Stimulated activated CD8-positive, alpha-beta memory T cell treated with anti-CD3 and anti-CD28 coated beads, Interleukin-4, amount 100 ng/mL, for 1 hour (primary cell): ENCODE results near the gene HOXC11.
A peak's percentile ranks its signal among the peaks of the same experiment; 100 is the strongest.

Experiments used
- DNase-seq, 2 donors: peaks; one replicate each; pipeline ENCODE4 v3.0.0-alpha.2; 2020; ENCODE audit warnings: low read depth in 2 of 2, low spot score in 1 of 2

HOXC11 gene

DNA sequence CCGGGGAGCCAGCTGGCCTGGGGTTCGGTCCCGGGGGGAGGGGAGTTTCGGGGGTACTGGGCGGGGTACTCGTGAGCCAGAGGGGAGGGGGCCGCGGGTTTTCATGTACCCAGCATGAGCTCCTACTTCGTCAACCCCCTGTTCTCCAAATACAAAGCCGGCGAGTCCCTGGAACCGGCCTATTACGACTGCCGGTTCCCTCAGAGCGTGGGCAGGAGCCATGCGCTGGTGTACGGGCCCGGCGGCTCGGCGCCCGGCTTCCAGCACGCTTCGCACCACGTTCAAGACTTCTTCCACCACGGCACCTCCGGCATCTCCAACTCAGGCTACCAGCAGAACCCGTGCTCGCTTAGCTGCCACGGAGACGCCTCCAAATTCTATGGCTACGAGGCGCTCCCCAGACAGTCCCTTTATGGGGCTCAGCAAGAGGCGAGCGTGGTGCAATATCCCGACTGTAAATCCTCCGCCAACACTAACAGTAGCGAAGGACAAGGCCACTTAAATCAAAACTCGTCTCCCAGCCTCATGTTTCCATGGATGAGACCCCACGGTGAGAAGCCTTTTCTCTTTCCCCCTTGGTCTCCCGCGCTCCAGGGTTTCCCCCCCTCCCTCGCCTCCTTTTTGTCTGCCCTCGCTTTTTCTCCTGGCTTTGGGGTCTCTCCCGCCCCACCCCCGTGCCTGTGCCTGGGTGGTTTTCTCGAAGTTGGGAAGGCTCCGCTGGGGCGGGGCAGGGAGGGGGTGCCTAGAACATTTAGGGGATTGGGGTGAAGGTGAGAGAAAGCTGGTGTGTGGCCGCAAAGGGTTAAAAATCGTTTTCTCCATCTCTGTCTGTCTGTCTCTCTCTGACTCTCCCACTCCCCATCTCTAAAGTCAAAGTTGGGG is 36.5 kb downstream of the HOXC11 start:
- no peak for DNase-seq

DNA sequence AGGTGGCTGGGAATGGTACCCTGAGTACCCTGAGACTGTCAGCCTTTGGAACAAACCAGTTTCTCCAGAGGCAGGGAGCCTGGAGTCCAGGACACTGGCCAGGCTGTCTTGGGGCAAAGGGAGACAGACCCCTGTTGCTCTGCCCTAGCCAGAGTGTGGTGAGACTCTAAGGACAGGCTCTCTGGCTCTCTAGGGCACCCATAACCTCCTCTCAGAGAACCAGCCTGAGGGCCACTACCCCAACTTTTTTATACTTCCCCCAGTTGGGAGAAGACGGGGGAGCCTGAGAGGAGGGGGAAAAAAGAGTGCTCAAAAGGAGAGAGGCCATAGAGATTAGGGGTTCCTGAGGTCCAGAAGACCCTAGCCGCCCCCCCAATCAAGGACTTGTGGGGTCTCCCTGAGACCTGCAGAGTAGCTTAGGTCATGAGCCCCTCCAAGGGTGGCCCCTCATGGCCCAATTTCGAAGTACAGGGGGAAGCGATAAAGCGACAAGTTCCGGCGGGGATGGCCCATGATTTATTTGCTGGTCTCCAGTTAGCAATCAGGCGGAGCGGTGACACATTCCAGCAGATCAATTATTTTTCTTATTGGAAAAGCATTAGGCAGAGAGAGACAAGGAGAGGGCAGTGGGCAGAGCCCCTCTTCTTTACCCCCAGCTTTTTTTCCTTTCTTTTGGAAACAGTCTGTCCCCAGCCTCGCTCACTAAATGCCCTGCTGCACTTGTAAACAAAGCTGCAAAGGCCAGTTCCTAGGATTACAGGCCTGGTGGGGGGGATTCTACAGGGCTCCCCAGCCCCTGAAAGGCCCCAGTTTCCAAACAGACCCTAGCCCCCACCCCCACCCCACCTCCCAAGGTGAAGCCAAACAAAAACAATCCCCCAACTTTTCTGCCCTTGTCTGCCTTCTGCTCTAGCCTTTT is 37.4 kb downstream of the HOXC11 start:
- no peak for DNase-seq

DNA sequence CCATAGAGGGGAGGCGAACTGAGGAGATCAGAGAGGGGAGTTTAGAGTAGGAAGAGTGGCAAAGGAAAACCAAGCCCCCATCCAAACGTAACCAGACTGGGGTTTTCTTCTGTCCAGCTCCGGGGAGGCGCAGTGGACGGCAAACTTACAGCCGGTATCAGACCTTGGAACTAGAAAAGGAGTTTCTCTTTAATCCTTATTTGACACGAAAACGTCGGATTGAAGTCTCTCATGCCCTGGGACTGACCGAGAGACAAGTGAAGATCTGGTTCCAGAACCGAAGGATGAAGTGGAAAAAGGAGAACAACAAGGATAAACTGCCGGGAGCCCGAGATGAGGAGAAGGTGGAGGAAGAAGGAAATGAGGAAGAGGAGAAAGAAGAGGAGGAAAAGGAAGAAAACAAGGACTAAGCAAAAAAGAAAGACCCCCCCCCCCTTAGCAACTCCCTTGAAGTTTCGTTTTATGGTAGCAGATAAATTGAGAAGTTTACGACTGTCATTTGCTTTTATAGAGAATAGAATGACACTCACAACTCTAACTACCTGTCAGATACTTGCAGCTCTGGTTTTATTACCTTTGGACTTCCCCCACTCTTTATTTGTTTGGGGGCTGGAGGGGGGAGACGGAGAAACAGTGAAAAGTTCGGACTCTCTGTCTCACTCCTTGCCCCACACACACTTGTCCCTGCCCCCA is 38.2 kb downstream of the HOXC11 start:
- no peak for DNase-seq

DNA sequence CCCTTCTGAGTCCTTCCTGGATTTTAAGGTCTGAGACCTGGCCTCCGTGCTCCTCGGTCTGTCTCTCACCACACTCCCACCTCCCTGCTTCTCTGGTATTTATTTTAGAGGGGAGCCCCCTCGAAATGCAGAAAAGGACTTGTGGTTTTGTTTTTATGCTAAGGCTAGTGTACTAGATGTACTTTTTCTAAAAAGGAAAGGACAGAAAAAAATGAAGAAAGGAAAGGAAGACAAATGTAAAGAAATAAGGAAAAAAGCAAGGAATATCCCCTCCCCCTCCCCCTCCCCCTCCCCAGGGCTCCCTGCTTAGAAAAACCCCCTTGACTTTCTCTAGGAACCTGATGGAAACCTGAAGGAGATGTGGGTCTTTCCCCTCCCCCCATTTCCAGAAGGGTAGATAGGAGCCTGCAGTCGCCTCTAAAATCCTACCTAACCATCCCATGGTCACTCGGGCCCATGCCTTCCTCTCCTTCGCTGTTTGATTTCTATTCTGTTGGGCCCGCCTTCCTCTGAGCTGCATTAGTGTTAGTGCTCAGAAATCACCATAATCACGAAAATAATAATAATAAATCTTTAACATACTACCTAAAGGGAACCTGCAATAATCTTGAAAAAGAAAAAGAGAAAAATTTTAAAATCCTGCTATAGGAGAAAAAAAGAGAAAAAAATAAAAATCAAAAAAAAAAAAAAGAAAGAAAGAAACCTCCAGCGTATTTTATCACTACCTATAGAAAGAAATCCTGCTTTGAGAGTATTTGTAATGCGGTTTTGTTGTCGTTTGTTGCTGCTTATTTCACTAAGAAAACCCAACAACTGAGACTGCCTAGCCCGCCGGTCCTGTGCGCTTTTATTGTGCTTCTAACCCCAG is 39.0 kb downstream of the HOXC11 start:
- DNase-seq, result no peak

DNA sequence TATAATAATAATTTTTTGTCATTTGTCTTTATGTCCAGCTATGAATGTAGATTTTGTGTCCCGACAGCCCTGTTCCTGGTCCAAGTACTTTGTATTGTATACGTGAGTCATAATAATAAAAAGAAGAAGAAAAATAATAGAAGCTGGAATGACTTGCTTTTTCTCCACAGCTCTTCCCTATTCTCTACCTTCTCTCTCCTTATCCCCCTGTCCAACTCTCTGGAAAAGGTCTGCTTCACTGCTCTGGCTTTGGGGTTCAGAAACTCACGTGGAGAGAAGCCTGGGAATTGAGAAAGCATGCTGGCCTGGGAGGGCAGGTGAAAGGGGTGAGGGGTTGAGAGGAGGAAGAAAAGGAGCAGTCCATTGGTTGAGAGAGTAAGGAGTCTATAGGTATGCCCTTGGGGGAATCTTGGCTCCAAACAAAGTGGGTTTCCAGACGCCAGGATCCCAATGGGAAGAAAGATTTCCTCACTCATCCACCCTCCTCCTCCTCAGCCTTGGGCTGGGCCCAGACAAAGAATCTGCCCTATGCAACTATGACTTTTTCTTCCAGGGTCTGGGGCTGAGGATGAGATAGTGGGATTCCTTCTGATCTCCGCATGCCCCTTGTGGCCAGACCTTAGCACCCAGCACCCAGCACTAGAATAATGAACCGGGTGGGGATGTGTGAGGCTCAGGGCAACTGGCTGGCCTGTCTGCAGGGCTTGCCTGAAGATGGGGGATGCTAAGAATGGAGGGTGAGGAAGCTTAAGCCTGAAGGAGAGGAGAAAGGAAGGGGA is 39.9 kb downstream of the HOXC11 start:
- no peak for DNase-seq

DNA sequence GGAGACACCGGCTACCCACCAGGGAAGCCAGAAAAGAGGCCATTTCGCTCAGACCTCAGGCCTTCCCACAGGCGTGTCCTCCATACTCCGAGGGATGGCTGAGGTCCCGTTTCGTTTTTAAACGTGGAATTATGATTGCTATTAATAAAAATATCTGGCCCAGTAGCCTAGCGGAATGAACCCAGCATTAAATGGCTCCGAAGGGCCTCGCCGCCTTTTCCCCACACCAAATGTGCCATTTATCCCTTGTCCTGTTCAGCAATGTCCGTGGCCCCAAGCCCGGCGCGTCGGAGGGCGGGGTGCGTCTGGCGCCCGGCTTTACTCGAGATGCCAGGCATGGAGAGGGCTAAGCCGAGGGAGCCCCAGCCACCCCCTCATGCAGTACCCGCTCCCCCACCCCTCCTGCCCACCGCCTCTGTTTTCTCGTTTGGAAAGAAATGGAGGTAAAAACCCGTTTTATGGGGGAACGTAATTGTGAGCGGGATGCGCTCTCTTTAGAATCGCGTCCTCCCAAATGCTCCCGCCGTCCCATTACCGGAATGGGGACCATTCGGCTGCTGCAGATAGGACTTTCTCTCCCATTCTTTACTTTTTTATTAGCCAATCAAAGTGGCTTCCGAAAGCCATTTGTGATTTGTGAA is 41.6 kb downstream of the HOXC11 start:
- DNase-seq, result no peak

DNA sequence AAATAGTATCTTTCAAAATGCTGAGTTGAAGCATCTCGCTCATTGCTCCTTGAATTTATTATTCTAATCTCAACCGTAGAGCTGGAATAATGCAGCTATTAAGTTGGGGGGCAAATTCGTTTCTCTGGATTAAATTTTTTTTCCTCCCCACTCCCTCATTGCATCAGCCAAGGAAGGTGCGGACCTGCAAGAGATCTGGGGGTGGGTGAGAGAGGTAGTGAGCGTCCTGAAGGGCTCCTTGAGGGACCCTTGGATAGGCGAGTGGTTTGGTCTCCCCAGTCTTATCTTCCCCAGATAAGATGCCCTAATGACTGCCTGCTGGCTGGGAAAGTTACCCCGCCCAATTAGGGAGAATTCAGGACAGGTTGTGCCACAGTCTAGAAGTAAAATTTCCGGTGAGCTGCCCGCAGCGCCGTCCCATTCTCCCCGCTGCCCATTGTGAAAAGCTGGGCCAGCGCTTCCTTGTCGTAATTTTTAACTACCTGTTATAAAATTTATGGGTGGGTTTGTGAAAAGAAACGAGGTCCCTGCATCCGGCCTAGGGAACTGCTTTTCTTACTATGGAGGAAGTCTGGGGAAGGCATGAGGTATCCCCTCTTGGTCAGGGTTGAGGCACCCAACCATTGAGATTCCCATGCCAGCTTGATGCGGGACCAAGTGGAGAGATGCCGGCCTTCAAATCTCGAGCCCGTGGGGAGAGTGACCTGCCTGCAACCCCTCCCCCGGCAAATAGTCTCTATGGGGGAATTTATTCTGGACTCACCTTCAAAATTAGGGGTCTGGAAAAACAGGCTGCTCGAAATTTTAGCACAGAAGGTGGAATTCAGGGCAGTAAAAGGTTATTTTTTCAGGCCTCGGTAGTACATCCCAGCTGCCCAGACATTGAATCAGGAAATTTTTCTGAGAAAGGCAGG is 42.3 kb downstream of the HOXC11 start:
- no peak for DNase-seq

DNA sequence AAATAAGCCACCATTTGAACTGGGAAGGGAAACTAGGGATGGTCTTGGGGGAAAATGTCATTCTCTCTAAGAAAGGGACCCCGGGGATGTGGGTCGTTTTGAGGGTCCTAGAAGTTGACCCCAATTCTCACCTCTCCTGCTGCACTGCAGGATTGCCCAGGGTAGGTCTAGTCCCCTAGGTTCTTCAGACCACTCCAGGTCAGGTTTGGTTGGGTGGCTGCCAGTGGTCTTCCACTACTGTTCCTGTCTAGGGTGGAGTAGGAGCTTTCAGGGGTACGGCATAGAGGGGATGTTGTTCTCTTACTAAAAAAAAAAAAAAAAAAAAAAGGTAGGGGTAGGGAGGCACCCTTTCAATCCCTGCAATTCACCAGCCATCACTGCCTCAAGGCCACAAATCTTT is 43.1 kb downstream of the HOXC11 start:
- DNase-seq, result no peak

DNA sequence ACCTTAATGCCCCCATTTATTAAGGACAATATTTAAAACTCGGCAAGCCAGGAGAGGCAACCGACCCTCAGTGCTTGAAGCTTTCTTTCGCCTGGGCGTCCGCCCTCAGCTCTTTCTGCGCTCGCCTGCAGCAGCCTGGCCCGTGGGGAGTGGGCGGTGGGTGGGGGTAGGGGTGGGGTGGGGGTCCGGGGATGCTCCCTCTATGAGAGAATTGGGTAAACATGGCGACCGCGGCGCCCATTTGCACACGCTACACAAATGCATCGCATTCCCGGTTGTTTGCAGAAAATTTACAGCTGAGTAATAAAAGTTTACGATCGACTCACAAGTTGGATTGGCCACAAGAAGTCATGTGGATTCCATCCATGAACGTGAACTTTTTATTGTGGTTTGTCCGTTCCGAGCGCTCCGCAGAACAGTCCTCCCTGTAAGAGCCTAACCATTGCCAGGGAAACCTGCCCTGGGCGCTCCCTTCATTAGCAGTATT is 43.6 kb downstream of the HOXC11 start:
- DNase-seq, result no peak

DNA sequence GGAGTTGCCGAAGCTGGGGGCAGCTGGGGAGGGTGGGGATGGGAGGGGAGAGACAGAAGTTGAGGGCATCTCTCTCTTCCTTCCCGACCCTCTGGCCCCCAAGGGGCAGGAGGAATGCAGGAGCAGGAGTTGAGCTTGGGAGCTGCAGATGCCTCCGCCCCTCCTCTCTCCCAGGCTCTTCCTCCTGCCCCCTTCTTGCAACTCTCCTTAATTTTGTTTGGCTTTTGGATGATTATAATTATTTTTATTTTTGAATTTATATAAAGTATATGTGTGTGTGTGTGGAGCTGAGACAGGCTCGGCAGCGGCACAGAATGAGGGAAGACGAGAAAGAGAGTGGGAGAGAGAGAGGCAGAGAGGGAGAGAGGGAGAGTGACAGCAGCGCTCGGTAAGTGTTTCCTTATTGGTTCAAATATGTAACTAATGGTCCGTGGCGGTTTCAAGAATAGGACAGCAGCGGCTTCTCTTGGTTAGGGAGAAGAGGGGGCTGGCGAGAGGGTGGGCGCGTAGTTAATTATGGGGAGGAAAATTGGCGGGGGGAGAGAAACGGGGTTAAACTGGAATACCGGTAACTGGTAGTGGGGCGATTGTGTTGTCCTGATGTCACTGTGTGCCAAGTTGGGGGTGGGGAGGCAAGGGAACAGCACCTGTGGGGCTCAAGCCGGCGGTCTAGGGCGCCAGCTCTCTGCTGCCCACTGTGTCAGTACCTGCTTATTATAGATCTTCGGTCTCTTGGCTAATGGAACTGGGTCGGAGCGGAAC is 44.3 kb downstream of the HOXC11 start:
- no peak for DNase-seq

DNA sequence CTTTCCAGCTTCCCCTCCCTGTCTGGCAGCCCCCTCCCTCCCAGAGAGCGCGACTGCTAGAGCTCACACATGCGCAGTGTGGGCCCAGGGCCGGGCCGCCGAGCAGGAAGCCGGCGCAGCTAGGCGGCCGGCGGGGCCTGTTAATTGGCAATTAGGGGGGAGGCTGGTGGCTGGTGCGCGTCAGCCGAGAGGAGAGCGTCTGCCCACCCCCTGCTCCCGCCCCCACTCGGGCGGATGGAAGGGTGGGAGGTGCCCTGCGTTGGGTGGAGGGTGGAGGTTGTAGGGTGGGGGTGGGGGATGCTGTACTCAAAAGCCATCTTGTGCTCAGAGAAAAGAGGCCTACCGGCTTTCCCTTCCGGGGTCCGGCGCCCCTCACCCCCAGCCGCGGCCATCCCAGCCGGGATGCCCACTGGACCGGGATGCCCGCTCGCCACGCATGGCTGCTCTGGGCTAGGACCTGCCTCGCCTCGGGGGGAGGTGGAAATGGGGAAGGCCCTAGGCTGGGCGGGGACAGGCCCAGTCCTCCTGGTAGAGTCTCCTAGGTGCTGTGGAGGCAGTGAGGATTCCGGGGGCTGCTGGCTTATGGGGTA is 45.0 kb downstream of the HOXC11 start:
- peak; percentile 26 to 55 for DNase-seq

DNA sequence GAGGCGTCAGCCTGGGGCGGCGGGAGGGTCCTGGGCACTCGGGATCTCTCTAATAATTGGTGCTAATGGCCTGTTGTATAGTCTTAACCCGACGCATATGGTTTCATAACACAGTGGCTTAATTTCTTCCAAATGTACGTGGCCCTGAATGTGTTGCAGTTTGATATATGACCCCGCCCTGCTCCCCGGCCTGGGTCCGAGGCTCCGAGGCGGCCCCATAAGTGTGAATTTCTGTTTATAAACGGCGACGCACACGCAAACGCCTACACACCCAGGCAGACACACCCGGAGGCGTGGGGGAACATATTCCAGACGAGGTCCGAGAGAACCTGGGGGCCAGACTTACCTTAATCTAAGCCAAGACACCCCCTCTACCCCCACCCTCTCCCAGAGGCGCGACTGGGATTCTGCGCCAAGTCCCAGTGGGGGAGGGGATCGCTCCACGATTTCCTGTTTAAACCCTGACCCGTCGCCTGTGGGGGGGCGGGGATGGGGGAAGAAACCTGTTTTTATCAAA is 45.6 kb downstream of the HOXC11 start:
- DNase-seq, result no peak

DNA sequence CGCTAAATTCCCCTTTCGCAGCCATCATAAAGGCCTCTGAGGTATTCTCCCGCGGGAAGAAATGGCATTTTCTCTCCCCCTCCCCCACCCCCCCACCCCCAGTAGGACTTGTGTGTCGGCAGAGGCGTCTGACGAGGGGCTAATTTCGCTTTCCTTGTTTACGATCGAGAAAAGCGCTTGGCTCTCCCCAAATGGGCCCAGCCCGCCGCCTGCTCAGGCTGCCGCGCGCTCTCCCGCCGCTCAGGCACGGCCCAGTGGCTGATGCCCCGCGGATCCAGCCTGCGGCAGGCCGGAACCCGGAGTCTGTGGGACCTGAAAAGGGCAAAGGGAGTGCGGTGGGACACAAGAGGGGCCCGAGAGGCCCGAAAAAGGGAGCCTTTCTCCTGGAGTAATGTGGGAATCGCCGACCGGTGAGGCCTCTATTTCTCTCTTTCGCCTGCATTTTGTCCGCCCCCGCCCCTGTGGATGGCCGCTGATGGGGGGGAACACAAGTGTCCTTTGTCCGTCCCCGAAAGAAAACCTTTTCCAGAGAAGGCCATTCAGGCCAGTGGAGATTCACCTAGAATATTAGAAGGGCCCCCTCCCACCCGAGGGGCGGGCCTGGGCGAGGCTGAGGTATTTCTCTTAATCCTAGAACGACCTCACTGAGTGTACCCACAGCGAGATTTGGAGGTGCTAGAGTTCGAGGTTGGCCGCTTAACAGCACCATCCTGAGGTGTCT is 46.3 kb downstream of the HOXC11 start:
- no peak for DNase-seq

DNA sequence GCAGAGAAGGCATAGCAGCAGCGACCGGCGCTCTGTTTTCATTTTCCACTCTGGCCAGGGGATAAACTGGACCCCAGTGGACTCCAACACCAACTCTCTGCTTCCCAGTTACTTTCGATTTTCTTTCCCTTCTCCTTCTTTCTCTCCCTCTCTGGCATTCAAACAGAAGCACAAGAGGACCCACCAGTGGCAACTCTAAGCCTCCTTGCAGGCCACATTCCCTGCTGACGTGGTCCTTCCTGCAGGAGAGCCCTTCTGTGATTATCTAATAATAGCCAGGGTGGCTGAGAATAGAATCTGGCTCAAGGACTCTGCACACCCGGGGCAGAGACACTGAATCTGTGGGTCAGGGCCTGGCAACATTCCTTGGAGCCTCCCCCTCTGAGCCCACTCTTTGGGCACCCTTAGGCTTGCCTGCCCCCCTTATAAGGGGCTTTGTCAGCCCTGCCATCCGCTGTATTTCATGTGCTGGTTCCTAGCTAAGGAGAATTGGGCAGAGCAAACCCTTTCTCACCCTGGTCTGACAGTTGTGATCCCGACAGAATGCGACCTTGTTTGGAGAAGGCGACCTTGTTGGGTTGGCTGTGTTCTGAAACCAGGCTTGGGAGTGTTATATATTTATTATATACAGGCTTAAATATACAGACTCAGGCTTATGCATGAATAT is 47.1 kb downstream of the HOXC11 start:
- no peak for DNase-seq

DNA sequence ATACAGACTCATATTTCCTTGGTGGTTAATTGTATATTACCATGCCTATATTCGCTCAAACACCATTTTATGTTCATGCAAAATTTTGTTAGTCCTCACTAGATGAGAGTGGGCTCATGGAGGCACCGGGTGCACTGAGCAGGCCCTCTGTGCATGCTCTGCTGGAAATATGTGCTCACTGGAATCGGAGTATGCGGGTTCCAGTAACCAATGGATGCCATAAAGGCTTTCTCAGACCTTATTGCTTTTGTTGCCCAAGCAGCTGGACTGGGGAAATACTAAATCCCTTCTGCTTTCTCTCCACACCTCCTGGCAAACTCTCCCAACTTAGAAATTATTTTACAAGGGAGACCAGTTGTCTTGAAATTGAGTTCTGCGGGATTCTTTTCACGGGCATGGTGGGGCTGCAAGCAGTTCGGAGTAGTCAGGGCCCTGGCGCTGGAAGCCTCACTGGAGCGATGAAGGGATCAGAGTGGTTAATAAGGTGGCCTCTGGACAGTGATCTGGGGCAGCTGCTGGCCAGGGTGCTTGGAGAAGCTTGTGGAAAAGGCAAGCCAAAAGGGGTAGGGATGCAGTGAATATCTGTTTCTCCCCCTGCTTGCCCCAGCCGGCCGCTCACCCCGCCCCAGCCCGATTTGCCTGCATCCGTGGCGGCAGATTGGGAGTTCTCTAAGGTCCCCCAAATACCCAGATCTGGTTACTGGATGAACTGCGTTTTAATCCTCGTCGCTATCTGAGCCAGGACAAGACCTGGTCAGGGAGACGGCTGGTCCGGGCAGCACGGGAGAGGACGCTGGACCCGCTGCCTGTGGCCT is 47.9 kb downstream of the HOXC11 start:
- DNase-seq, result no peak
